GM12878 (cell line): ENCODE measurements around the gene SLC36A3. TPM values are rescaled to one million over a fixed set of nuclear protein-coding genes. Genes with fewer than 3 reads are reported as not detected.

Experiments used
- CTCF ChIP-seq, 3 experiments: IDR thresholded peaks in 2 of 3; conservative IDR thresholded peaks in 1 of 3; 2 replicates each; pipeline ENCODE4 v1.5.1; 2011; ENCODE audit warnings: low read depth in 3 of 3, low read length in 3 of 3, mild to moderate bottlenecking in 3 of 3, control low read depth in 2 of 3, moderate library complexity in 2 of 3, inconsistent platforms in 1 of 3, mixed read lengths in 1 of 3; ENCODE audit not compliant: control insufficient read depth in 2 of 3, insufficient read depth in 1 of 3; ENCODE audit errors: extremely low read depth in 1 of 3
- ZBTB40 ChIP-seq: fragments of 450-650 bp; IDR thresholded peaks from 2 replicates; pipeline ENCODE4 v1.6.1; 2016; ENCODE audit warnings: mild to moderate bottlenecking, moderate library complexity, borderline replicate concordance
- ZNF24 ChIP-seq: fragments of 450-650 bp; IDR thresholded peaks from 2 replicates; pipeline ENCODE4 v1.6.1; 2017; ENCODE audit warnings: antibody characterized with exemption, mild to moderate bottlenecking
- polyA plus RNA-seq, 11 experiments: library from polyadenylated mRNA; depleted of rRNA in 4 of 11; unstranded in 6 of 11; stranded (reverse) in 5 of 11; fragments of >200 nt; fragmentation: Nextera tagmentation in 4 of 11; fragmentation: Illumina TruSeq in 1 of 11; extraction: Ambion mirVana in 4 of 11; extraction: Trizol in 1 of 11; gene quantifications; 1 replicate in 1 of 11; 2 replicates in 10 of 11; pipeline versions ENCODE4 v1.2.1 to v1.2.3, GENCODE V29; 2011 to 2016; ENCODE audit warnings: inconsistent platforms in 2 of 11, missing spikeins in 2 of 11, low read depth in 1 of 11
- total RNA-seq, 4 experiments: library from RNA; depleted of rRNA in 3 of 4; stranded (reverse); fragments of >200 nt in 3 of 4; fragmentation: Illumina TruSeq in 1 of 4; extraction: Trizol in 1 of 4; gene quantifications; 2 replicates each; pipeline versions ENCODE4 v1.2.1 to v1.2.3, GENCODE V29; 2013 to 2021

Gene SLC36A3
- total and polyA plus RNA-seq, 10 of the 15 experiments (the other 5 are each of a cell fraction or from before 2014, with no cell fraction given) = 0.03 TPM; not detected in 9

GRCh38 chr5:151257731-151258181 is 45.8 kb downstream of the SLC36A3 start (continued):
- TF ChIP-seq ZBTB40 = no peak
- TF ChIP-seq ZNF24 = no peak
- TF ChIP-seq CTCF (IDR thresholded peaks at IDR 0.05 in 2 of 3, conservative IDR thresholded peaks at IDR 0.05 in 1 of 3; ENCODE audit: control insufficient read depth in 2 of 3, extremely low read depth in 1 of 3, insufficient read depth in 1 of 3, low read depth in 3 of 3, low read length in 3 of 3) = no peak
- TF ChIP-seq, all 136 proteins: peak for 17
